Esophagus squamous epithelium (tissue), 5 donors: ENCODE results near the gene SERINC3. TPM values are rescaled to one million over a fixed set of nuclear protein-coding genes. Genes with fewer than 3 reads are reported as not detected.

Source experiments
- DNase-seq: peaks from one replicate; lab custom pipeline; 2025; lab: John Stamatoyannopoulos, UW
- H3K27ac ChIP-seq, 4 donors: fragments of 200-600 bp; sonication (generic); one replicate each; pipeline ENCODE4 v1.5.1; 2016 to 2019; ENCODE audit warnings: mild to moderate bottlenecking in 1 of 4
- H3K27me3 ChIP-seq, 4 donors: fragments of 200-600 bp; sonication (generic); 1 replicate in 3 of 4; 2 replicates in 1 of 4; pipeline versions ENCODE4 v1.5.1 to v1.6.0; 2017 to 2021; ENCODE audit warnings: antibody characterized with exemption in 1 of 4
- H3K36me3 ChIP-seq, 3 donors: fragments of 200-600 bp; sonication (generic); one replicate each; pipeline ENCODE4 v1.5.1; 2016 to 2019
- H3K4me1 ChIP-seq, 3 donors: fragments of 200-600 bp; sonication (generic); one replicate each; pipeline ENCODE4 v1.5.1; 2017 to 2019
- H3K4me3 ChIP-seq, 4 donors: fragments of 200-600 bp; sonication (generic); 1 replicate in 3 of 4; 2 replicates in 1 of 4; pipeline ENCODE4 v1.5.1; 2016 to 2019; ENCODE audit warnings: mild to moderate bottlenecking in 2 of 4, moderate library complexity in 1 of 4
- H3K9me3 ChIP-seq, 3 donors: fragments of 200-600 bp; sonication (generic); one replicate each; pipeline ENCODE4 v1.5.1; 2016 to 2019
- CTCF ChIP-seq, 6 experiments: fragments of 450-650 bp in 4 of 6; fragments of 200-600 bp in 2 of 6; sonication (generic) in 2 of 6; IDR thresholded peaks; one replicate each; pipeline ENCODE4 v1.5.1; 2016 to 2019; ENCODE audit warnings: antibody characterized with exemption in 6 of 6, mild to moderate bottlenecking in 4 of 6, moderate library complexity in 4 of 6
- POLR2A ChIP-seq, 4 donors: fragments of 450-650 bp; IDR thresholded peaks; one replicate each; pipeline ENCODE4 v1.6.1; 2017; ENCODE audit warnings: antibody characterized with exemption in 4 of 4, mild to moderate bottlenecking in 4 of 4, moderate library complexity in 3 of 4
- WGBS, 2 donors: methylation state at CpG; one replicate each; pipeline ENCODE4 v1.1.5; 2018; 5-methylcytosine and 5-hydroxymethylcytosine counted together
- intact Hi-C: fragments of 100-400 bp; cut with DNase I; formaldehyde crosslinking; loops from one replicate; pipeline ENCODE4 v1.15.0; 2022
- total RNA-seq, 4 donors: library from RNA; depleted of rRNA; stranded (reverse); fragments of >200 nt; gene quantifications; one replicate each; pipeline ENCODE4 v1.1.0, GENCODE V29; 2016
- donor health status: DM: yes; HTN: yes; CAD: no.

The SERINC3 gene
- total RNA-seq: 10 to 100 TPM; 41.7 to 83.9 (median 59.4) TPM

GRCh38 chr20:44521484-44522481, at the start of gene SERINC3:
Gene SERINC3, minus strand, starts transcription at chr20:44522070. Its CDS starts 119 bp downstream, at chr20:44521951.
- 1 to 2% methylated on average over 10 to 15 of the region's 49 CpGs for WGBS, 2 donors
- Histone ChIP-seq H3K27ac (peak within 1 kb of the TSS; percentile 97 to 100 (median 98)), H3K4me3 (peak within 1 kb of the TSS; percentile 81 to 100 (median 91)), H3K4me1 (peaks cover 3 to 57% (median 30%) of the 10 kb centered on the region in 3 donors), H3K9me3 (no peaks in the 10 kb centered on the region), H3K27me3 (no peaks in the 10 kb centered on the region), H3K36me3 (peaks cover 0 to 7% (median 0%) of the 10 kb centered on the region in 3 donors)
- intact Hi-C loops: no loop called here
- TF ChIP-seq CTCF (IDR thresholded peaks at IDR 0.05): peak in 1 of 6 experiments; percentile 21
- peak in 3 of 4 donors; percentile 65 to 96 (median 71) for TF ChIP-seq POLR2A (IDR thresholded peaks at IDR 0.05)
- DNase-seq: peak; percentile 78

GRCh38 chr20:44571362-44571988, 49.6 kb upstream of the SERINC3 start:
- no peaks in the 10 kb centered on the region for H3K27me3 ChIP-seq
- TF ChIP-seq CTCF (IDR thresholded peaks at IDR 0.05) (no peak), POLR2A (IDR thresholded peaks at IDR 0.05) (no peak)
- H3K27ac ChIP-seq: peak overlapping the region in 3 of 4 donors; percentile 57 to 83 (median 73)
- no peaks in the 10 kb centered on the region for H3K36me3 ChIP-seq
- H3K9me3 ChIP-seq: no peaks in the 10 kb centered on the region
- peaks cover 4 to 56% (median 29%) of the 10 kb centered on the region in 3 donors for H3K4me1 ChIP-seq
- intact Hi-C loops: no loop called here
- DNase-seq: no peak
- 63 to 68% methylated on average over 6 of the region's 6 CpGs for WGBS, 2 donors
- no peak overlapping the region for H3K4me3 ChIP-seq

- WGBS, 2 donors: 82 to 100% methylated on average over 1 of the region's 1 CpG
- Histone ChIP-seq H3K27me3 (no peaks in the 10 kb centered on the region), H3K27ac (no peak overlapping the region), H3K9me3 (no peaks in the 10 kb centered on the region), H3K4me3 (no peak overlapping the region), H3K4me1 (peaks cover 4 to 47% (median 30%) of the 10 kb centered on the region in 3 donors), H3K36me3 (no peaks in the 10 kb centered on the region)
- intact Hi-C loops: no loop called here
- no peak for DNase-seq
- TF ChIP-seq CTCF (IDR thresholded peaks at IDR 0.05): no peak
- no peak for TF ChIP-seq POLR2A (IDR thresholded peaks at IDR 0.05)
These were observed 48.5 kb upstream of the SERINC3 start for GRCh38 chr20:44570367-44570766.

- no peak for DNase-seq
- no peak overlapping the region for H3K4me3 ChIP-seq
- H3K36me3 ChIP-seq: no peaks in the 10 kb centered on the region
- TF ChIP-seq CTCF (IDR thresholded peaks at IDR 0.05): no peak
- no peak for TF ChIP-seq POLR2A (IDR thresholded peaks at IDR 0.05)
- H3K27ac ChIP-seq: peak overlapping the region in 1 of 4 donors; percentile 1
- no peaks in the 10 kb centered on the region for H3K9me3 ChIP-seq
- no peaks in the 10 kb centered on the region for H3K27me3 ChIP-seq
- intact Hi-C loops: no loop called here
- H3K4me1 ChIP-seq: peaks cover 0 to 27% (median 9%) of the 10 kb centered on the region in 3 donors
These were observed 44.9 kb upstream of the SERINC3 start for GRCh38 chr20:44566811-44567210.
